ENCODE results near the gene NEGR1. TPM values are rescaled to one million over a fixed set of nuclear protein-coding genes. Genes with fewer than 3 reads are reported as not detected.

Gene NEGR1
- total and polyA plus RNA-seq, 12 donors: 2.3 to 18.3 (median 5.2) TPM

DNA sequence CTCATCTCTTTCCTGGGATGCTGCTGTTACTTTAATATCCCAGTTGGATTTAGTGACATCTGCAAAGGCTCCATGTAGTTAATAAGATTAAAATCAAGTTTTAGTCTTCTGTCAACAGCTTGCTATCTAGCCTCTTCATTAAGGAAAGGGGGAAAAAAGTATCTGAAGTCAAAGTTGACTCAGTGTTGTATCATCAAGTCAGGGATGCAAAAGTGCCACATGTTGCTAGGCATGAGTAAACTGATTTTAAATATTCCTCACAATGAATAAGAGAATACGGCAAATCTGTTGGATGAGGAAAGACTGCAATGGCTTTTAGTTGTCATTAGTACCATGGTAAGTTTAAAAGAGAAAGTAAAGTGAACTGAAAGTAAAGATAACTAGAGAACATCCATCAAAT is 818.3 kb downstream of the NEGR1 start:
- ATAC-seq: peak in 1 of 8 donors; percentile 25
- TF ChIP-seq, protein P1, sequence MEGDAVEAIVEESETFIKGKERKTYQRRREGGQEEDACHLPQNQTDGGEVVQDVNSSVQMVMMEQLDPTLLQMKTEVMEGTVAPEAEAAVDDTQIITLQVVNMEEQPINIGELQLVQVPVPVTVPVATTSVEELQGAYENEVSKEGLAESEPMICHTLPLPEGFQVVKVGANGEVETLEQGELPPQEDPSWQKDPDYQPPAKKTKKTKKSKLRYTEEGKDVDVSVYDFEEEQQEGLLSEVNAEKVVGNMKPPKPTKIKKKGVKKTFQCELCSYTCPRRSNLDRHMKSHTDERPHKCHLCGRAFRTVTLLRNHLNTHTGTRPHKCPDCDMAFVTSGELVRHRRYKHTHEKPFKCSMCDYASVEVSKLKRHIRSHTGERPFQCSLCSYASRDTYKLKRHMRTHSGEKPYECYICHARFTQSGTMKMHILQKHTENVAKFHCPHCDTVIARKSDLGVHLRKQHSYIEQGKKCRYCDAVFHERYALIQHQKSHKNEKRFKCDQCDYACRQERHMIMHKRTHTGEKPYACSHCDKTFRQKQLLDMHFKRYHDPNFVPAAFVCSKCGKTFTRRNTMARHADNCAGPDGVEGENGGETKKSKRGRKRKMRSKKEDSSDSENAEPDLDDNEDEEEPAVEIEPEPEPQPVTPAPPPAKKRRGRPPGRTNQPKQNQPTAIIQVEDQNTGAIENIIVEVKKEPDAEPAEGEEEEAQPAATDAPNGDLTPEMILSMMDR (IDR thresholded peaks at IDR 0.05): no peak
- no peaks in the 10 kb centered on the region for H3K36me3 ChIP-seq
- WGBS, 2 donors: 74 to 85% methylated on average over 1 of the region's 1 CpG
- H3K27ac ChIP-seq: no peak overlapping the region
- intact Hi-C loops (cut with DNase I): no loop called here
- no peaks in the 10 kb centered on the region for H3K9me3 ChIP-seq
- DNase-seq: no peak
- no peak overlapping the region for H3K4me3 ChIP-seq
- H3K4me1 ChIP-seq: peaks cover 0 to 17% (median 3%) of the 10 kb centered on the region in 9 donors
- no peaks in the 10 kb centered on the region for H3K27me3 ChIP-seq

DNA sequence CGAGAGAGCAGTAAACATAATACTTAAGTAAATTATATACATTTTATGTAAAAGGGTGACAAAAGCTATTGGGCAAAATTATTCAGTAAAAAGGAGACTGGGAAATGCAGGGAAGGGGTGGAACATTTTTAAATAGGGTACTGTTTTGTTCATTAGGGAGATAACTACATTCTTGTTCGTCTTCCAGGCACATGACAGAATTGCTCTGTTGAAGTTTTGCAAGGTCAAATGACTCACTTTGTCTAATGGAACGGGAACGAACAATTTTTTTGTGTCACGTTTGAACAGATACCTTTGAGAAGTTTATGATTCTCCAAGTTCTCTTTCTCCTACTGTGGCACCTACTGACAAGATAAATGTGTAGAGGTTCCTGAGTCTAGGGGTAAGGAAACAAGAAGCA is 819.2 kb downstream of the NEGR1 start:
- TF ChIP-seq, protein P1 (IDR thresholded peaks at IDR 0.05): no peak
- intact Hi-C loops (cut with DNase I): no loop called here
- DNase-seq (no peak), ATAC-seq (peak in 2 of 8 donors; percentile 74 to 77)
- Histone ChIP-seq H3K4me3 (no peak overlapping the region), H3K9me3 (no peaks in the 10 kb centered on the region), H3K36me3 (no peaks in the 10 kb centered on the region), H3K4me1 (peaks cover 0 to 17% (median 3%) of the 10 kb centered on the region in 9 donors), H3K27ac (peak overlapping the region in 1 of 10 donors; percentile 15), H3K27me3 (no peaks in the 10 kb centered on the region)
- WGBS, 2 donors: 29 to 33% methylated on average over 5 of the region's 5 CpGs

DNA sequence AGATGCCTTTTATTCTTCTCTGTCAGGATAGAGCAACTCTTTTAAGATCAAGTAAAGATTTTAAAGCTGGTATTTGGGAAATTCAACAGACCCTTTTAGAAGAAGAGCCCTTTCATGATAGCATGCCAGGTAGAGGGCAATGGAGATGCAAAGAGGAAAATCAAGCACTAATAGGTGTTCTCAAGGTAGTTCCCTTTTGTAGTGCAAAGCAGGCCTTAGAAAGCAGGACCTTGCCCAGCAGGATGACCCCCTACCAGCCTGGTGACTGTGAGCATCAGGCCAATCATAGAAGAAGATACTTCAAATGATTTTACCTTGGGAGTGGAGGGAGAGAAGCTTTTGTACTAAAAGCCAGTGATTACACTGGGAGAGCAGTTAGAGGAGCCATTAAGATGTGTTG is 820.1 kb downstream of the NEGR1 start:
- H3K27ac ChIP-seq: no peak overlapping the region
- no peak for ATAC-seq
- no peaks in the 10 kb centered on the region for H3K36me3 ChIP-seq
- peaks cover 0 to 17% (median 3%) of the 10 kb centered on the region in 9 donors for H3K4me1 ChIP-seq
- intact Hi-C loops (cut with DNase I): no loop called here
- no peaks in the 10 kb centered on the region for H3K27me3 ChIP-seq
- no peaks in the 10 kb centered on the region for H3K9me3 ChIP-seq
- H3K4me3 ChIP-seq: no peak overlapping the region
- TF ChIP-seq, protein P1 (IDR thresholded peaks at IDR 0.05): no peak
- no peak for DNase-seq

DNA sequence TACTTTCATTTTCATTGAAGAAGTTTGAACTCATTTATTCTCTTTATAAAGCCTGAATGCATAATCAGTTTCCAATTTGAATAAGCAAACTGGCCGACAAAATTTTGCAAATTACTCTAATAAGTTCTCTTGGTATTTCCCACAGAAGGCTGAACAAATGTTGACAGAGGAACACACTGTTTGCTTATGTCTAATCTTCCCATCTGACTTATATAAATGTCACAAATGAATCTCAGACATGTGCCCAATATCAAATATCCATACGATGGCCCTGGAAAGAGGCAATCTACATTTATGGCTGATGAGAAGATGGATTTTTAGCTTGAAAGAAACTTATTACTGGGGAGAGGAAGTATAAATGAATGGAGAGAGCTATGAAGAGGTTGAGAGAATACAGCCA is 820.9 kb downstream of the NEGR1 start:
- TF ChIP-seq, protein P1 (IDR thresholded peaks at IDR 0.05): no peak
- Histone ChIP-seq H3K27me3 (no peaks in the 10 kb centered on the region), H3K4me3 (no peak overlapping the region), H3K9me3 (no peaks in the 10 kb centered on the region), H3K27ac (no peak overlapping the region), H3K36me3 (no peaks in the 10 kb centered on the region), H3K4me1 (peaks cover 0 to 17% (median 3%) of the 10 kb centered on the region in 9 donors)
- intact Hi-C loops (cut with DNase I): no loop called here
- 70 to 74% methylated on average over 2 of the region's 2 CpGs for WGBS, 2 donors
- no peak for DNase-seq
- no peak for ATAC-seq

Data from heart right ventricle (tissue), 16 donors.